SU-DHL-6 (cell line): Measurements from ENCODE around the gene RAD51D.

Experiments used
- H2AFZ ChIP-seq: fragments of 200-600 bp; sonication (generic); 2 replicates; pipeline ENCODE4 v1.6.1; 2014; ENCODE audit warnings: low read depth, mild to moderate bottlenecking, moderate library complexity, mixed read lengths, antibody characterized with exemption, low read length; ENCODE audit not compliant: severe bottlenecking
- H3F3A ChIP-seq: fragments of 200-600 bp; shearing (Covaris generic); 2 replicates; pipeline ENCODE4 v1.6.0; 2016; ENCODE audit warnings: antibody characterized with exemption, mild to moderate bottlenecking; ENCODE audit not compliant: insufficient read depth
- H3K27ac ChIP-seq: fragments of 200-600 bp; sonication (generic); 2 replicates; pipeline ENCODE4 v1.5.1; 2016; ENCODE audit warnings: low read depth, mild to moderate bottlenecking, low read length, moderate library complexity, mixed read lengths
- H3K27me3 ChIP-seq: fragments of 200-600 bp; sonication (generic), shearing (Covaris generic); 2 replicates; pipeline ENCODE4 v1.6.0; 2014; ENCODE audit warnings: mild to moderate bottlenecking, low read length
- H3K36me3 ChIP-seq: fragments of 200-600 bp; sonication (generic); 2 replicates; pipeline ENCODE4 v1.6.1; 2014; ENCODE audit warnings: mild to moderate bottlenecking, low read length, mixed read lengths
- H3K4me2 ChIP-seq: fragments of 300-600, 200-600 bp; shearing (Covaris generic), sonication (generic); 2 replicates; pipeline ENCODE4 v1.6.0; 2014; ENCODE audit warnings: low read length, low read depth, mild to moderate bottlenecking; ENCODE audit not compliant: poor library complexity, severe bottlenecking
- H3K4me3 ChIP-seq: fragments of 200-600 bp; sonication (generic); 2 replicates; pipeline ENCODE4 v1.5.1; 2014; ENCODE audit warnings: antibody characterized with exemption, low read length, mild to moderate bottlenecking, mixed read lengths; ENCODE audit not compliant: insufficient read depth, poor library complexity, severe bottlenecking
- H3K79me2 ChIP-seq: fragments of 200-600 bp; sonication (generic); 2 replicates; pipeline ENCODE4 v1.6.1; 2014; ENCODE audit warnings: mild to moderate bottlenecking, low read length, moderate library complexity; ENCODE audit not compliant: insufficient read depth
- H3K9ac ChIP-seq: fragments of 200-600 bp; sonication (generic); 2 replicates; pipeline ENCODE4 v1.7.0; 2014; ENCODE audit warnings: mild to moderate bottlenecking, low read length
- H3K9me2 ChIP-seq: fragments of 200-600 bp; sonication (generic); replicated peaks from 2 replicates; pipeline ENCODE4 v1.6.1; 2014; ENCODE audit warnings: low read length; ENCODE audit not compliant: insufficient read depth
- H3K9me3 ChIP-seq: fragments of 200-600 bp; sonication (generic); 2 replicates; pipeline ENCODE4 v1.6.1; 2014; ENCODE audit warnings: low read length, mixed read lengths; ENCODE audit not compliant: insufficient read depth
- H4K20me1 ChIP-seq: fragments of 200-600 bp; sonication (generic); 2 replicates; pipeline ENCODE4 v1.6.1; 2014; ENCODE audit warnings: low read depth, mild to moderate bottlenecking, antibody characterized with exemption, low read length, moderate library complexity, mixed read lengths
- CTCF ChIP-seq: fragments of 200-600 bp; sonication (generic); IDR thresholded peaks from one replicate; pipeline ENCODE4 v1.5.1; 2017; ENCODE audit warnings: antibody characterized with exemption, mild to moderate bottlenecking, low read length, moderate library complexity; ENCODE audit not compliant: insufficient read depth, poor library complexity, severe bottlenecking
- EZH2phosphoT487 ChIP-seq: fragments of 200-600 bp; sonication (generic), shearing (Covaris generic); conservative IDR thresholded peaks from 2 replicates; pipeline ENCODE4 v1.6.1; 2018; ENCODE audit warnings: mild to moderate bottlenecking, antibody characterized with exemption, low read length, moderate library complexity, mixed read lengths

The RAD51D gene

GRCh38 chr17:35119370-35120165 lies at the start of gene RAD51D:
Gene RAD51D (minus strand): TSS chr17:35119860. CDS start chr17:35119613, 247 bp downstream.
- no peaks in the 10 kb centered on the region for H3F3A ChIP-seq
- TF ChIP-seq EZH2phosphoT487 (no peak), CTCF (peak; percentile 64)
- H3K4me3 ChIP-seq, result peak within 1 kb of the TSS; percentile 59
- peak within 1 kb of the TSS; percentile 74 for H3K4me2 ChIP-seq
- peak within 1 kb of the TSS; percentile 72 for H3K9ac ChIP-seq
- no peaks in the 10 kb centered on the region for H3K27me3 ChIP-seq
- H3K27ac ChIP-seq, result peak within 1 kb of the TSS; percentile 62
- no peaks in the 10 kb centered on the region for H3K9me3 ChIP-seq
- H3K36me3 ChIP-seq, result no peaks in the 10 kb centered on the region
- no peaks in the 10 kb centered on the region for H3K9me2 ChIP-seq
- H2AFZ ChIP-seq, result peak within 1 kb of the TSS; percentile 98
- H3K79me2 ChIP-seq, result peaks cover 29% of the 10 kb centered on the region
- no peaks in the 10 kb centered on the region for H4K20me1 ChIP-seq

- Histone ChIP-seq H3K9me3 (no peaks in the 10 kb centered on the region), H3K9ac (no peak overlapping the region), H4K20me1 (no peaks in the 10 kb centered on the region), H3K79me2 (no peaks in the 10 kb centered on the region), H3K9me2 (no peaks in the 10 kb centered on the region), H3K4me2 (no peak overlapping the region), H2AFZ (no peak overlapping the region), H3K36me3 (no peaks in the 10 kb centered on the region), H3F3A (no peaks in the 10 kb centered on the region), H3K4me3 (no peak overlapping the region), H3K27me3 (no peaks in the 10 kb centered on the region), H3K27ac (no peak overlapping the region)
- no peak for TF ChIP-seq EZH2phosphoT487
- TF ChIP-seq CTCF, result no peak
Measured at GRCh38 chr17:35167666-35168065, 48.0 kb upstream of the RAD51D start.

GRCh38 chr17:35167046-35167445 lies 47.4 kb upstream of the RAD51D start:
- H4K20me1 ChIP-seq, result no peaks in the 10 kb centered on the region
- H3K9ac ChIP-seq, result no peak overlapping the region
- no peak overlapping the region for H3K27ac ChIP-seq
- no peak overlapping the region for H3K4me3 ChIP-seq
- no peaks in the 10 kb centered on the region for H3K9me3 ChIP-seq
- H3K9me2 ChIP-seq, result no peaks in the 10 kb centered on the region
- no peaks in the 10 kb centered on the region for H3K79me2 ChIP-seq
- no peak for TF ChIP-seq CTCF
- no peak for TF ChIP-seq EZH2phosphoT487
- no peak overlapping the region for H3K4me2 ChIP-seq
- no peak overlapping the region for H2AFZ ChIP-seq
- no peaks in the 10 kb centered on the region for H3K27me3 ChIP-seq
- no peaks in the 10 kb centered on the region for H3F3A ChIP-seq
- no peaks in the 10 kb centered on the region for H3K36me3 ChIP-seq
